ENCODE results near the gene DAAM1.

DAAM1 gene

DNA sequence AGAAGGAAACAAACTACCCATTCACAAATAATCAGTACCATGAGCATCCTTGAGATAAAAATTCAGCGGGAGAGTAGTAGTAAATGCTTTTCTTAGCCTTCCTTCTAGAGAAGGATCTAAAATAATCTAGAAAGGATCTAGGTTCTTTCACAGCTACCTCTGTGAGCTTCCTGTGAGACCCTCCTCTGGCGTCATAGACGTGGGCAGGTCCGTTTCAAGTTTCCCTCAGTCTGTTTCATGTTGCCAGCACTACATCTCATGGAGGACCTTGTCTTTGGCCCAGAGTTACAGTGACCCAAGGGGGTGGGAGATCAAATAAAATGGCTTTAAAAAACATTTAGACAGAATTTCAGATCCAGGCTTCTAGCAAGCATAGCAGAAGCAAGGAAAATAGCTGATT, 13.6 kb downstream of the DAAM1 start:
- H3K4me1 ChIP-seq (ENCODE audit: low read length), result no peaks in the 10 kb centered on the region
- H3K4me3 ChIP-seq (ENCODE audit: low read length), result no peak overlapping the region
- peaks cover 24% of the 10 kb centered on the region; the same call in 1 of the 2 replicates for H4K20me1 ChIP-seq (ENCODE audit: insufficient read depth, low read length)
- H3K27ac ChIP-seq (ENCODE audit: low read length), result no peak overlapping the region
- H3K36me3 ChIP-seq (replicated peaks; ENCODE audit: low read depth, low read length), result no peaks in the 10 kb centered on the region
- H3K4me2 ChIP-seq (ENCODE audit: low read length), result no peak overlapping the region
- TF ChIP-seq, protein P1, sequence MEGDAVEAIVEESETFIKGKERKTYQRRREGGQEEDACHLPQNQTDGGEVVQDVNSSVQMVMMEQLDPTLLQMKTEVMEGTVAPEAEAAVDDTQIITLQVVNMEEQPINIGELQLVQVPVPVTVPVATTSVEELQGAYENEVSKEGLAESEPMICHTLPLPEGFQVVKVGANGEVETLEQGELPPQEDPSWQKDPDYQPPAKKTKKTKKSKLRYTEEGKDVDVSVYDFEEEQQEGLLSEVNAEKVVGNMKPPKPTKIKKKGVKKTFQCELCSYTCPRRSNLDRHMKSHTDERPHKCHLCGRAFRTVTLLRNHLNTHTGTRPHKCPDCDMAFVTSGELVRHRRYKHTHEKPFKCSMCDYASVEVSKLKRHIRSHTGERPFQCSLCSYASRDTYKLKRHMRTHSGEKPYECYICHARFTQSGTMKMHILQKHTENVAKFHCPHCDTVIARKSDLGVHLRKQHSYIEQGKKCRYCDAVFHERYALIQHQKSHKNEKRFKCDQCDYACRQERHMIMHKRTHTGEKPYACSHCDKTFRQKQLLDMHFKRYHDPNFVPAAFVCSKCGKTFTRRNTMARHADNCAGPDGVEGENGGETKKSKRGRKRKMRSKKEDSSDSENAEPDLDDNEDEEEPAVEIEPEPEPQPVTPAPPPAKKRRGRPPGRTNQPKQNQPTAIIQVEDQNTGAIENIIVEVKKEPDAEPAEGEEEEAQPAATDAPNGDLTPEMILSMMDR (IDR thresholded peaks at IDR 0.05; ENCODE audit: low read depth, low read length), result no peak
- no peak for TF ChIP-seq EZH2phosphoT487 (IDR thresholded peaks at IDR 0.05; ENCODE audit: low read depth)
- H3K9me3 ChIP-seq (ENCODE audit: insufficient read depth, low read length), result no peaks in the 10 kb centered on the region
- peaks cover 29% of the 10 kb centered on the region for H3K79me2 ChIP-seq (ENCODE audit: low read length)
- no peaks in the 10 kb centered on the region for H3K27me3 ChIP-seq (ENCODE audit: low read depth, low read length)
- no peak overlapping the region for H3K9ac ChIP-seq (ENCODE audit: low read length)
- H2AFZ ChIP-seq (ENCODE audit: low read depth, low read length), result no peak overlapping the region

DNA sequence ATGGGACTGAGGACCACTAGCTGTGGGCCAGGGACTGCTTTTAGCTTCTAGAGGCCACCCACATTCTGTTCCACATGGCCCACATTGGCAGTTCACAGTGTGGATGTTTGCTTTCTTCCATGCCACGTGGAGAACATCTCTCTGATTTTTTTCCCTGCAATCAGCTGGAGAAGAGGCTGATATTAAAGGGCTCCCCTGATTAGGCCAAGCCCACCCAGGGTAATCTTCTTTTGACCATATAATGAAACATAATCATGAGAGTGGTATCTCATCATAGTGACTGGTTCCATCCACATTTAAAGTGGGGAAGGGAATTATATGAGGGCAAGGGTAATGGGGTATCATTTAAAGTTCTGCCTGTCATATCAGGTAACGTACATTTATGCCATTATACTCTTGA, 15.8 kb downstream of the DAAM1 start:
- Histone ChIP-seq H4K20me1 (ENCODE audit: insufficient read depth, low read length) (peaks cover 21% of the 10 kb centered on the region; the same call in 1 of the 2 replicates), H3K4me1 (ENCODE audit: low read length) (no peaks in the 10 kb centered on the region), H3K9ac (ENCODE audit: low read length) (no peak overlapping the region), H3K4me3 (ENCODE audit: low read length) (no peak overlapping the region), H3K27ac (ENCODE audit: low read length) (no peak overlapping the region), H3K27me3 (ENCODE audit: low read depth, low read length) (no peaks in the 10 kb centered on the region), H2AFZ (ENCODE audit: low read depth, low read length) (no peak overlapping the region), H3K79me2 (ENCODE audit: low read length) (peaks cover 21% of the 10 kb centered on the region), H3K9me3 (ENCODE audit: insufficient read depth, low read length) (no peaks in the 10 kb centered on the region), H3K4me2 (ENCODE audit: low read length) (no peak overlapping the region), H3K36me3 (replicated peaks; ENCODE audit: low read depth, low read length) (no peaks in the 10 kb centered on the region)
- TF ChIP-seq, protein P1 (IDR thresholded peaks at IDR 0.05; ENCODE audit: low read depth, low read length), result no peak
- TF ChIP-seq EZH2phosphoT487 (IDR thresholded peaks at IDR 0.05; ENCODE audit: low read depth), result no peak

DNA sequence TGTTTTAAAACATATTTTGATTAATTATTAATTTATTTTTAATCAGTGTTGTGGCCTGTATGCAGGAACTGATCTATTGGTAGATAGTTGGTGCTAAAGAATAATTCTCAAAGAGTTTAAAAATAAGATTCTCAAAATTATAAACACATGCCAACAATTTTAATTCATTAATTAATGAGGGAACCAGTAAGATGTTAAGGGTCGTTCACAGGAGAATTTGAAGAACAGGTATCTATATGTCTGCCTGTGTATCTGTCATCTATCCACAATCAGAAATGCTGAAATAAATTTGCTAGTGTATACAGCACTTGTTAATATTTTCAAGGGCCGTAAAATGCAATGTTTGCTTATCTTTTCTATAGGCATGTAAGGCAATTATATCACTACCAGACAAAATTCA, 18.4 kb downstream of the DAAM1 start:
- Histone ChIP-seq H3K9me3 (ENCODE audit: insufficient read depth, low read length) (no peaks in the 10 kb centered on the region), H3K79me2 (ENCODE audit: low read length) (peaks cover 5% of the 10 kb centered on the region; the same call in 1 of the 2 replicates), H3K4me1 (ENCODE audit: low read length) (no peaks in the 10 kb centered on the region), H3K36me3 (replicated peaks; ENCODE audit: low read depth, low read length) (no peaks in the 10 kb centered on the region), H3K4me2 (ENCODE audit: low read length) (no peak overlapping the region), H3K27ac (ENCODE audit: low read length) (no peak overlapping the region), H3K4me3 (ENCODE audit: low read length) (no peak overlapping the region), H4K20me1 (ENCODE audit: insufficient read depth, low read length) (peaks cover 13% of the 10 kb centered on the region; the same call in 1 of the 2 replicates), H2AFZ (ENCODE audit: low read depth, low read length) (no peak overlapping the region), H3K27me3 (ENCODE audit: low read depth, low read length) (no peaks in the 10 kb centered on the region), H3K9ac (ENCODE audit: low read length) (no peak overlapping the region)
- TF ChIP-seq EZH2phosphoT487 (IDR thresholded peaks at IDR 0.05; ENCODE audit: low read depth), result no peak
- TF ChIP-seq, protein P1 (IDR thresholded peaks at IDR 0.05; ENCODE audit: low read depth, low read length), result no peak

DNA sequence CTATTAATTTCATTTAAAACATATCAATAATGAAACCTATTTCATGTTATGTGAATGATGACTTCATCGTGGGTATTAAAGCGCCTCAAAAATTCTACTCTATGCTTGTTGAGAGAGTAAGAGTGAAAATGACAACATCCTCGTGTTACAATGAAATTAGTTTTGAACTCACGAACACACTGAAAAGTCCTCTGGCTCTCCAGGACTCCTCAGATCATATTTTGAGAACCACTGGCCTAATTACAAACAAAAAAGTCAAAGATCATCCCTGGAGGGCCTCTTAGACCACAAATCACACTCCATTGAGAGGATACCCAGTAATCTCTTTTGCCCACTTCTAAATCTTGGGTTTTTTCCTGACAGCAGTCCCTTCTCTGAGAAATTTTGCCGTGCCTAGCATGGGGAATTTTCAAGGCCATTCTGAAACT, 19.1 kb downstream of the DAAM1 start:
- H3K36me3 ChIP-seq (replicated peaks; ENCODE audit: low read depth, low read length), result no peaks in the 10 kb centered on the region
- H3K79me2 ChIP-seq (ENCODE audit: low read length), result peaks cover 8% of the 10 kb centered on the region; the same call in 1 of the 2 replicates
- peaks cover 12% of the 10 kb centered on the region; the same call in 1 of the 2 replicates for H4K20me1 ChIP-seq (ENCODE audit: insufficient read depth, low read length)
- no peaks in the 10 kb centered on the region for H3K4me1 ChIP-seq (ENCODE audit: low read length)
- H3K9me3 ChIP-seq (ENCODE audit: insufficient read depth, low read length), result no peaks in the 10 kb centered on the region
- no peak overlapping the region for H3K4me2 ChIP-seq (ENCODE audit: low read length)
- H3K4me3 ChIP-seq (ENCODE audit: low read length), result no peak overlapping the region
- no peak overlapping the region for H3K9ac ChIP-seq (ENCODE audit: low read length)
- no peak overlapping the region for H3K27ac ChIP-seq (ENCODE audit: low read length)
- H3K27me3 ChIP-seq (ENCODE audit: low read depth, low read length), result no peaks in the 10 kb centered on the region
- no peak overlapping the region for H2AFZ ChIP-seq (ENCODE audit: low read depth, low read length)
- no peak for TF ChIP-seq EZH2phosphoT487 (IDR thresholded peaks at IDR 0.05; ENCODE audit: low read depth)
- TF ChIP-seq, protein P1 (IDR thresholded peaks at IDR 0.05; ENCODE audit: low read depth, low read length), result no peak
